ENCODE measurements around the gene UNCX. TPM values are rescaled to one million over a fixed set of nuclear protein-coding genes. Genes with fewer than 3 reads are reported as not detected.

Gene UNCX
- total and polyA plus RNA-seq, 9 of the 15 experiments (the other 6 are each of a cell fraction or from before 2014, with no cell fraction given) = not detected

- no peak overlapping the region for H3K4me2 ChIP-seq (ENCODE audit: insufficient read depth, low read length)
- H3K27me3 ChIP-seq (ENCODE audit: control insufficient read depth in 2 of 2, insufficient read depth in 2 of 2, low read length in 2 of 2) = peaks cover 32 to 76% of the 10 kb centered on the region in 2 experiments; a peak in 4 of 5 replicates
- no peak overlapping the region for H3K9ac ChIP-seq (ENCODE audit: insufficient read depth in 1 of 2, low read depth in 2 of 2, low read length in 2 of 2)
- no TSS peak for BruUV-seq (replicated peaks)
- no peaks in the 10 kb centered on the region for H3K9me1 ChIP-seq (ENCODE audit: control insufficient read depth, insufficient read depth, low read length)
- DNase-seq (ENCODE audit: extremely low read depth in 1 of 4, low spot score in 3 of 4) (no peak), FAIRE-seq (no peak), ATAC-seq (no peak; the same call in 2 of the 3 replicates)
- H3K9me3 ChIP-seq (replicated peaks; ENCODE audit: control insufficient read depth, insufficient read depth, low read depth, low read length) = no peaks in the 10 kb centered on the region
- CTCF ChIA-PET (ENCODE audit: low intra/inter-chr PET ratio) = no interaction called here
- peaks cover 11% of the 10 kb centered on the region for H4K20me1 ChIP-seq (replicated peaks; ENCODE audit: control insufficient read depth, insufficient read depth, low read length)
- peaks cover 2 to 36% of the 10 kb centered on the region in 2 experiments; a peak in 2 of 5 replicates for H3K4me1 ChIP-seq (replicated peaks in 1 of 2; ENCODE audit: control insufficient read depth in 2 of 2, insufficient read depth in 2 of 2, low read length in 2 of 2)
- intact Hi-C loops (cut with micrococcal nuclease) = no loop called here
- POLR2A ChIA-PET = interaction anchor here (1.0 kb wide), 1 partner anchor 13 kb away, joined by 3 read pairs; no protein-coding TSS in a partner anchor
- TF ChIP-seq MTA1 (IDR thresholded peaks at IDR 0.05; ENCODE audit: borderline replicate concordance) (no peak), CCNT2 (IDR thresholded peaks at IDR 0.05; ENCODE audit: borderline replicate concordance, extremely low read depth, insufficient read length, low read depth, low read length) (no peak), NR3C1 (CRISPR knock-in tag; IDR thresholded peaks at IDR 0.05) (no peak), ZMIZ1 (IDR thresholded peaks at IDR 0.05; ENCODE audit: low read depth in 2 of 2, low read length in 2 of 2) (no peak), ZC3H8 (IDR thresholded peaks at IDR 0.05) (no peak), GATAD2A (IDR thresholded peaks at IDR 0.05) (no peak), E2F4 (CRISPR knock-in tag; IDR thresholded peaks at IDR 0.05; ENCODE audit: low read depth) (no peak), BRF1 (IDR thresholded peaks at IDR 0.05; ENCODE audit: borderline replicate concordance, extremely low read depth, insufficient read length) (no peak), RFX7 (CRISPR knock-in tag; IDR thresholded peaks at IDR 0.05) (no peak), DNMT1 (IDR thresholded peaks at IDR 0.05) (no peak)
- in situ Hi-C loops (cut with MboI) = no loop called here
- H3K27ac ChIP-seq (ENCODE audit: extremely low read depth, low read depth, low read length) = no peak overlapping the region
- no peak overlapping the region for H3K4me3 ChIP-seq
- WGBS (ENCODE audit: insufficient coverage, low coverage, missing lambda C conversion rate) = 5% methylated on average over 15 of the region's 21 CpGs
- no peaks in the 10 kb centered on the region for H3K79me2 ChIP-seq (ENCODE audit: control insufficient read depth, insufficient read depth, low read length)
- no peaks in the 10 kb centered on the region for H3K36me3 ChIP-seq (ENCODE audit: control insufficient read depth, insufficient read depth, low read length)
- no peak overlapping the region for H2AFZ ChIP-seq (ENCODE audit: low read depth, low read length)
Observed at GRCh38 chr7:1255080-1255816, 22.6 kb downstream of the UNCX start.
